IMR-90 (cell line): ENCODE results near the gene SUGCT. TPM values are rescaled to one million over a fixed set of nuclear protein-coding genes. Genes with fewer than 3 reads are reported as not detected.
A peak's percentile ranks its signal among the peaks of the same experiment; 100 is the strongest.

Experiments used
- ATAC-seq: fragments of 200-7000 bp; cut with Tn5 transposase; 2 replicates; pipeline ENCODE4 v1.9.1; 2020; ENCODE audit warnings: low read depth, mild to moderate bottlenecking, moderate library complexity
- BruUV-seq: library from RNA; stranded (reverse); fragments of 400-500 nt; replicated peaks from 2 replicates; lab custom pipeline; 2021; lab: Mats Ljungman, UMichigan
- CTCF ChIA-PET: fragments of 300-600 bp; formaldehyde crosslinking; extraction: SDS; loops from one replicate; lab custom pipeline; 2021; ENCODE audit warnings: antibody characterized with exemption; lab: Yijun Ruan, JAX
- POLR2A ChIA-PET: fragments of 300-600 bp; sonication (Branson Sonifier 250); formaldehyde crosslinking; loops from one replicate; lab custom pipeline; 2022; ENCODE audit warnings: antibody characterized with exemption; ENCODE audit not compliant: unreplicated experiment; lab: Charles Lee
- DNase-seq: peaks from one replicate; pipeline ENCODE4 v3.0.0; 2013
- H2AFZ ChIP-seq: replicated peaks from 2 replicates; pipeline ENCODE3; 2013; ENCODE audit warnings: low read length, mild to moderate bottlenecking; ENCODE audit not compliant: poor library complexity
- H2AK5ac ChIP-seq: 2 replicates; pipeline ENCODE4 v1.6.1; 2013; ENCODE audit warnings: low read depth, low read length, inconsistent platforms
- H2AK9ac ChIP-seq: replicated peaks from 2 replicates; pipeline ENCODE3; 2013; ENCODE audit warnings: mild to moderate bottlenecking, low read depth, low read length, moderate library complexity; ENCODE audit not compliant: poor library complexity
- H2BK120ac ChIP-seq: 2 replicates; pipeline ENCODE4 v1.6.1; 2013; ENCODE audit warnings: low read depth, low read length, inconsistent platforms
- H2BK15ac ChIP-seq: 3 replicates; pipeline ENCODE4 v1.6.1; 2013; ENCODE audit warnings: low read depth, low read length, inconsistent platforms
- H2BK20ac ChIP-seq: 2 replicates; pipeline ENCODE4 v1.6.1; 2013; ENCODE audit warnings: low read depth, mild to moderate bottlenecking, inconsistent platforms, low read length, moderate library complexity
- H2BK5ac ChIP-seq: 2 replicates; pipeline ENCODE4 v1.6.1; 2013; ENCODE audit warnings: mild to moderate bottlenecking, low read depth, low read length, inconsistent platforms; ENCODE audit not compliant: poor library complexity, severe bottlenecking
- H3K14ac ChIP-seq: replicated peaks from 2 replicates; pipeline ENCODE4 v1.6.1; 2013; ENCODE audit warnings: low read depth, low read length, inconsistent platforms
- H3K18ac ChIP-seq: 2 replicates; pipeline ENCODE4 v1.6.1; 2013; ENCODE audit warnings: low read depth, low read length, control low read depth
- H3K23ac ChIP-seq: 2 replicates; pipeline ENCODE4 v1.6.1; 2013; ENCODE audit warnings: low read depth, low read length, inconsistent platforms
- H3K27ac ChIP-seq: 2 replicates; pipeline ENCODE4 v1.5.1; 2013; ENCODE audit warnings: mild to moderate bottlenecking, control low read depth, low read length; ENCODE audit not compliant: insufficient read depth
- H3K27me3 ChIP-seq: 2 replicates; pipeline ENCODE4 v1.6.1; 2013; ENCODE audit warnings: low read length; ENCODE audit not compliant: control insufficient read depth, insufficient read depth
- H3K36me3 ChIP-seq: 2 replicates; pipeline ENCODE4 v1.6.1; 2013; ENCODE audit warnings: low read length, mixed read lengths; ENCODE audit not compliant: control insufficient read depth, insufficient read depth
- H3K4ac ChIP-seq: 2 replicates; pipeline ENCODE4 v1.6.1; 2013; ENCODE audit warnings: low read depth, low read length, inconsistent platforms
- H3K4me1 ChIP-seq: 2 replicates; pipeline ENCODE4 v1.6.1; 2013; ENCODE audit warnings: low read length, mixed read lengths; ENCODE audit not compliant: control insufficient read depth, insufficient read depth
- H3K4me2 ChIP-seq: 2 replicates; pipeline ENCODE4 v1.6.1; 2013; ENCODE audit warnings: low read depth, mild to moderate bottlenecking, control low read depth, low read length, moderate library complexity
- H3K4me3 ChIP-seq: 2 replicates; pipeline ENCODE4 v1.5.1; 2013; ENCODE audit warnings: low read depth, mild to moderate bottlenecking, control low read depth, low read length, moderate library complexity; ENCODE audit not compliant: insufficient read depth
- H3K56ac ChIP-seq: 2 replicates; pipeline ENCODE4 v1.6.1; 2013; ENCODE audit warnings: low read length, inconsistent platforms; ENCODE audit not compliant: insufficient read depth; ENCODE audit errors: extremely low read depth
- H3K79me1 ChIP-seq, 2 experiments: 2 replicates each; pipeline ENCODE4 v1.6.1; 2013; ENCODE audit warnings: low read length in 2 of 2, inconsistent platforms in 1 of 2, low read depth in 1 of 2
- H3K9ac ChIP-seq: 2 replicates; pipeline ENCODE4 v1.6.1; 2013; ENCODE audit warnings: low read depth, low read length, control low read depth
- H3K9me1 ChIP-seq: 2 replicates; pipeline ENCODE4 v1.6.1; 2013; ENCODE audit warnings: low read length, inconsistent platforms; ENCODE audit not compliant: insufficient read depth
- H3K9me3 ChIP-seq: 2 replicates; pipeline ENCODE4 v1.6.1; 2013; ENCODE audit warnings: low read length; ENCODE audit not compliant: control insufficient read depth, insufficient read depth
- H4K20me1 ChIP-seq: 2 replicates; pipeline ENCODE4 v1.6.1; 2013; ENCODE audit warnings: low read length, inconsistent platforms; ENCODE audit not compliant: insufficient read depth
- H4K5ac ChIP-seq: 2 replicates; pipeline ENCODE4 v1.6.1; 2013; ENCODE audit warnings: mild to moderate bottlenecking, low read depth, low read length, control low read depth
- H4K8ac ChIP-seq, 2 experiments: 2 replicates each; pipeline ENCODE4 v1.6.1; 2013; ENCODE audit warnings: low read depth in 2 of 2, low read length in 2 of 2, control low read depth in 1 of 2, inconsistent platforms in 1 of 2
- H4K91ac ChIP-seq: 2 replicates; pipeline ENCODE4 v1.6.1; 2013; ENCODE audit warnings: low read depth, low read length, inconsistent platforms; ENCODE audit not compliant: insufficient read depth
- BHLHE40 ChIP-seq: fragments of 150-350 bp; IDR thresholded peaks from 2 replicates; pipeline ENCODE4 v1.6.1; 2016; ENCODE audit warnings: mild to moderate bottlenecking, low read depth, low read length
- CHD1 ChIP-seq: IDR thresholded peaks from 2 replicates; pipeline ENCODE4 v1.6.1; 2012; ENCODE audit warnings: low read depth, low read length, improper control_type of control experiment
- FOS ChIP-seq: fragments of 150-350 bp; IDR thresholded peaks from 2 replicates; pipeline ENCODE4 v1.6.1; 2016; ENCODE audit warnings: low read depth, low read length
- MAFK ChIP-seq: IDR thresholded peaks from 2 replicates; pipeline ENCODE4 v1.6.1; 2012; ENCODE audit warnings: low read depth, low read length, improper control_type of control experiment
- MAZ ChIP-seq: IDR thresholded peaks from 2 replicates; pipeline ENCODE4 v1.6.1; 2012; ENCODE audit warnings: low read depth, mild to moderate bottlenecking, low read length, improper control_type of control experiment, moderate library complexity, borderline replicate concordance
- NFE2L2 ChIP-seq: fragments of 150-350 bp; IDR thresholded peaks from 2 replicates; pipeline ENCODE4 v1.6.1; 2016; ENCODE audit warnings: low read depth, mild to moderate bottlenecking, low read length
- POLR2A ChIP-seq: IDR thresholded peaks from 2 replicates; pipeline ENCODE4 v1.6.1; 2012; ENCODE audit warnings: mild to moderate bottlenecking, low read depth, low read length
- RAD21 ChIP-seq: IDR thresholded peaks from 2 replicates; pipeline ENCODE4 v1.6.1; 2012; ENCODE audit warnings: low read length, improper control_type of control experiment
- RCOR1 ChIP-seq: IDR thresholded peaks from 2 replicates; pipeline ENCODE4 v1.6.1; 2012; ENCODE audit warnings: mild to moderate bottlenecking, low read length, improper control_type of control experiment; ENCODE audit not compliant: insufficient replicate concordance
- RFX5 ChIP-seq: IDR thresholded peaks from 2 replicates; pipeline ENCODE4 v1.8.0; 2012; ENCODE audit warnings: low read depth, mild to moderate bottlenecking, low read length, moderate library complexity
- WGBS, 2 experiments: methylation state at CpG; one replicate each; pipeline versions ENCODE4 v1.1.5 to v1.1.7; 2013; ENCODE audit warnings: missing lambda C conversion rate in 2 of 2; ENCODE audit not compliant: insufficient read length in 1 of 2; ENCODE audit errors: extremely low coverage in 2 of 2; 5-methylcytosine and 5-hydroxymethylcytosine counted together
- dilution Hi-C: fragments of 300-500 bp; cut with HindIII; formaldehyde crosslinking; loops from one replicate; pipeline ENCODE4 v1.14.3; 2018; ENCODE audit warnings: low sequenced_read_pairs; ENCODE audit not compliant: unreplicated experiment
- in situ Hi-C: fragments of 300-500 bp; cut with MboI; formaldehyde crosslinking; loops from 3 replicates; pipeline ENCODE4 v1.14.3; 2019; ENCODE audit warnings: low sequenced_read_pairs, inconsistent platforms, mixed read lengths
- intact Hi-C: fragments of 100-400 bp; cut with micrococcal nuclease; formaldehyde crosslinking; loops from 2 replicates; pipeline ENCODE4 v1.10.0; 2022
- polyA plus RNA-seq, 3 experiments: library from polyadenylated mRNA; depleted of rRNA; stranded (reverse); fragments of >200 nt; gene quantifications; 2 replicates each; pipeline ENCODE4 v1.2.3, GENCODE V29; 2012; ENCODE audit warnings: low replicate concordance in 1 of 3
- total RNA-seq: library from RNA; depleted of rRNA; stranded (reverse); fragments of >200 nt; gene quantifications from 2 replicates; pipeline ENCODE4 v1.2.3, GENCODE V29; 2012
- TF ChIP-seq, protein P1 (sequence below): fragments of 150-350 bp; IDR thresholded peaks from 2 replicates; pipeline ENCODE4 v1.6.1; 2017; ENCODE audit warnings: mild to moderate bottlenecking, antibody characterized with exemption, low read length, low read depth
- TF ChIP-seq, protein P2 (sequence below): fragments of 150-350 bp; IDR thresholded peaks from 2 replicates; pipeline ENCODE4 v1.6.1; 2016; ENCODE audit warnings: low read depth, mild to moderate bottlenecking, low read length, moderate library complexity, borderline replicate concordance
- TF ChIP-seq, protein P3 (sequence below): conservative IDR thresholded peaks from 2 replicates; pipeline ENCODE4 v1.5.1; 2012; ENCODE audit warnings: mild to moderate bottlenecking, low read depth, low read length, improper control_type of control experiment

Gene SUGCT
- total and polyA plus RNA-seq, 2 of the 4 experiments (the other 2 are of a cell fraction), result 5.9 to 8.3 TPM

DNA sequence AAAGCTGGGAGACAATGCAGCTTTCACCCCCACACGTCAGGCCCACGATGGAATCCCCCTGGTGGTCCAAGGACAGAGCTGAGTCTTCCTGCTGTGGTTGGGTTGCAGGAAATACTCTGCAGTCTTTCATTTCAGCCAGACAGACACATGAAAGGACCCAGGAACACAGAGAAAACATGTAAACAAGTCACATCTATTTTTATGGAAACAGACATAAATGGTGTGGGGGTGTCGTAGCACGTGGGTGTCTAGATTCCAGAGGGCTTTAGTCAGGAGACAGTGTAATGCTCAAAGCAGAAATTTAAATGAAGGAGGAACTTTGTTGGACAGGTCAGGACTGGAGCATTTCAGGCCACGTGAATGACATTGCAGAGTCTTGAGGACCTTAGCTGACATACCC is 444.6 kb downstream of the SUGCT start:
- H3K18ac ChIP-seq, result peak overlapping the region; percentile 34; the same call in 1 of the 2 replicates
- peaks cover 5% of the 10 kb centered on the region for H3K4me1 ChIP-seq
- H3K27me3 ChIP-seq, result no peaks in the 10 kb centered on the region
- TF ChIP-seq CHD1, result no peak
- TF ChIP-seq, protein P1, sequence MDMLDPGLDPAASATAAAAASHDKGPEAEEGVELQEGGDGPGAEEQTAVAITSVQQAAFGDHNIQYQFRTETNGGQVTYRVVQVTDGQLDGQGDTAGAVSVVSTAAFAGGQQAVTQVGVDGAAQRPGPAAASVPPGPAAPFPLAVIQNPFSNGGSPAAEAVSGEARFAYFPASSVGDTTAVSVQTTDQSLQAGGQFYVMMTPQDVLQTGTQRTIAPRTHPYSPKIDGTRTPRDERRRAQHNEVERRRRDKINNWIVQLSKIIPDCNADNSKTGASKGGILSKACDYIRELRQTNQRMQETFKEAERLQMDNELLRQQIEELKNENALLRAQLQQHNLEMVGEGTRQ, result peak; percentile 64
- no peak for TF ChIP-seq RFX5
- TF ChIP-seq FOS, result no peak
- no peak for TF ChIP-seq POLR2A
- TF ChIP-seq, protein P2, sequence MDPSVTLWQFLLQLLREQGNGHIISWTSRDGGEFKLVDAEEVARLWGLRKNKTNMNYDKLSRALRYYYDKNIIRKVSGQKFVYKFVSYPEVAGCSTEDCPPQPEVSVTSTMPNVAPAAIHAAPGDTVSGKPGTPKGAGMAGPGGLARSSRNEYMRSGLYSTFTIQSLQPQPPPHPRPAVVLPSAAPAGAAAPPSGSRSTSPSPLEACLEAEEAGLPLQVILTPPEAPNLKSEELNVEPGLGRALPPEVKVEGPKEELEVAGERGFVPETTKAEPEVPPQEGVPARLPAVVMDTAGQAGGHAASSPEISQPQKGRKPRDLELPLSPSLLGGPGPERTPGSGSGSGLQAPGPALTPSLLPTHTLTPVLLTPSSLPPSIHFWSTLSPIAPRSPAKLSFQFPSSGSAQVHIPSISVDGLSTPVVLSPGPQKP, result no peak
- TF ChIP-seq NFE2L2, result no peak
- no peak for TF ChIP-seq RAD21
- TF ChIP-seq BHLHE40, result peak; percentile 59; the same call in 1 of the 2 replicates
- no peak for TF ChIP-seq RCOR1
- TF ChIP-seq MAZ, result no peak
- no peak for TF ChIP-seq MAFK
- TF ChIP-seq, protein P3, sequence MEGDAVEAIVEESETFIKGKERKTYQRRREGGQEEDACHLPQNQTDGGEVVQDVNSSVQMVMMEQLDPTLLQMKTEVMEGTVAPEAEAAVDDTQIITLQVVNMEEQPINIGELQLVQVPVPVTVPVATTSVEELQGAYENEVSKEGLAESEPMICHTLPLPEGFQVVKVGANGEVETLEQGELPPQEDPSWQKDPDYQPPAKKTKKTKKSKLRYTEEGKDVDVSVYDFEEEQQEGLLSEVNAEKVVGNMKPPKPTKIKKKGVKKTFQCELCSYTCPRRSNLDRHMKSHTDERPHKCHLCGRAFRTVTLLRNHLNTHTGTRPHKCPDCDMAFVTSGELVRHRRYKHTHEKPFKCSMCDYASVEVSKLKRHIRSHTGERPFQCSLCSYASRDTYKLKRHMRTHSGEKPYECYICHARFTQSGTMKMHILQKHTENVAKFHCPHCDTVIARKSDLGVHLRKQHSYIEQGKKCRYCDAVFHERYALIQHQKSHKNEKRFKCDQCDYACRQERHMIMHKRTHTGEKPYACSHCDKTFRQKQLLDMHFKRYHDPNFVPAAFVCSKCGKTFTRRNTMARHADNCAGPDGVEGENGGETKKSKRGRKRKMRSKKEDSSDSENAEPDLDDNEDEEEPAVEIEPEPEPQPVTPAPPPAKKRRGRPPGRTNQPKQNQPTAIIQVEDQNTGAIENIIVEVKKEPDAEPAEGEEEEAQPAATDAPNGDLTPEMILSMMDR, result no peak
- H3K4me3 ChIP-seq, result no peak overlapping the region
- H3K79me1 ChIP-seq, result no peaks in the 10 kb centered on the region
- no peak overlapping the region for H3K56ac ChIP-seq
- H4K8ac ChIP-seq, result peak overlapping the region in 1 of 2 experiments; percentile 57; a peak in 1 of 4 replicates
- H2BK20ac ChIP-seq, result peak overlapping the region; percentile 77
- H2AK9ac ChIP-seq, result peak overlapping the region; percentile 83
- peak overlapping the region; percentile 72 for H2BK120ac ChIP-seq
- peak overlapping the region; percentile 76 for H2AFZ ChIP-seq
- H3K9ac ChIP-seq, result no peak overlapping the region
- H3K9me1 ChIP-seq, result peaks cover 8% of the 10 kb centered on the region
- H4K5ac ChIP-seq, result no peak overlapping the region
- DNase-seq, result peak; percentile 38
- whole genome bisulfite sequencing, 2 experiments, result no CpG with 5 or more reads among the region's 5 CpGs
- H4K20me1 ChIP-seq, result no peaks in the 10 kb centered on the region
- peak overlapping the region; percentile 51; the same call in 1 of the 2 replicates for H2AK5ac ChIP-seq
- in situ Hi-C loops, result no loop called here
- H3K4ac ChIP-seq, result peak overlapping the region; percentile 72
- POLR2A ChIA-PET, result no interaction called here
- peak overlapping the region; percentile 60; the same call in 1 of the 2 replicates for H3K23ac ChIP-seq
- H4K91ac ChIP-seq, result no peak overlapping the region; the same call in 1 of the 2 replicates
- H2BK15ac ChIP-seq, result peak overlapping the region; percentile 37; the same call in 1 of the 3 replicates
- H3K36me3 ChIP-seq, result no peaks in the 10 kb centered on the region
- no peak overlapping the region for H3K27ac ChIP-seq
- no peak overlapping the region for H3K4me2 ChIP-seq
- intact Hi-C loops, result no loop called here
- peak overlapping the region; percentile 73 for H3K14ac ChIP-seq
- H2BK5ac ChIP-seq, result peak overlapping the region; percentile 55
- CTCF ChIA-PET, result interaction anchor here (1.0 kb wide), 1 partner anchor 10 kb away, joined by 3 read pairs; no protein-coding TSS in a partner anchor
- ATAC-seq, result peak; percentile 48
- dilution Hi-C loops, result no loop called here
- no TSS peak for BruUV-seq
- no peaks in the 10 kb centered on the region; the same call in 1 of the 2 replicates for H3K9me3 ChIP-seq
